ENCODE results near the gene CXorf58.

GRCh38 chrX:23926015-23926414, 18.2 kb downstream of the CXorf58 start:
- TF ChIP-seq POLR2A (IDR thresholded peaks at IDR 0.05) (no peak), CTCF (IDR thresholded peaks at IDR 0.05) (no peak)
